Vagina (tissue), 2 donors: ENCODE measurements around the gene PPP1R17.

Experiments
- POLR2AphosphoS5 ChIP-seq, 2 donors: sonication (generic); formaldehyde crosslinking; IDR thresholded peaks; one replicate each; pipeline ENCODE4 v1.9.0; 2017; ENCODE audit warnings: antibody characterized with exemption in 2 of 2, mild to moderate bottlenecking in 2 of 2, low read depth in 1 of 2; ENCODE audit not compliant: insufficient read depth in 1 of 2
- TF ChIP-seq, protein P1 (sequence below), 3 experiments: fragments of 450-650 bp in 2 of 3; fragments of 200-600 bp in 1 of 3; sonication (generic) in 1 of 3; IDR thresholded peaks; one replicate each; pipeline ENCODE4 v1.5.1; 2017 to 2019; ENCODE audit warnings: antibody characterized with exemption in 3 of 3, mild to moderate bottlenecking in 2 of 3, moderate library complexity in 2 of 3

DNA sequence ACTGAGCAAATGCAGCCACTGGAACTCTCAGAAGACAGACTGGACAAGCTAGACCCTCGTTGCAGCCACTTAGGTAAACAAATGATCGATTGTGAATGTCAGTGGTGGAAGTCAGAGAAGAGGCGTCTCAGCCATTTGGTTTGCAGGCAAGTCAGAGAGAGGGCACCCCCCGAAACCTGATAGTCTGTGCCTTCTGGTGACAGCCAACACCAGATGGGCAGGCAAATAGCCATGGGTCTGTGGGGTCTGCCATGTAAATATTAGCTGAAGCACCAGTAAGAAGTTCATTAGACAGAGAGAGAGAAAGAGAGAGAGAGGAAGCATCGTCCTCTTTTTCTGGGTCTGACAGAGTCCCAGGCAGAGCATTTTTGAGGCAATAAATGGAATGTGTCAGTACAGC lies 5.4 kb downstream of the PPP1R17 start:
- TF ChIP-seq, protein P1, sequence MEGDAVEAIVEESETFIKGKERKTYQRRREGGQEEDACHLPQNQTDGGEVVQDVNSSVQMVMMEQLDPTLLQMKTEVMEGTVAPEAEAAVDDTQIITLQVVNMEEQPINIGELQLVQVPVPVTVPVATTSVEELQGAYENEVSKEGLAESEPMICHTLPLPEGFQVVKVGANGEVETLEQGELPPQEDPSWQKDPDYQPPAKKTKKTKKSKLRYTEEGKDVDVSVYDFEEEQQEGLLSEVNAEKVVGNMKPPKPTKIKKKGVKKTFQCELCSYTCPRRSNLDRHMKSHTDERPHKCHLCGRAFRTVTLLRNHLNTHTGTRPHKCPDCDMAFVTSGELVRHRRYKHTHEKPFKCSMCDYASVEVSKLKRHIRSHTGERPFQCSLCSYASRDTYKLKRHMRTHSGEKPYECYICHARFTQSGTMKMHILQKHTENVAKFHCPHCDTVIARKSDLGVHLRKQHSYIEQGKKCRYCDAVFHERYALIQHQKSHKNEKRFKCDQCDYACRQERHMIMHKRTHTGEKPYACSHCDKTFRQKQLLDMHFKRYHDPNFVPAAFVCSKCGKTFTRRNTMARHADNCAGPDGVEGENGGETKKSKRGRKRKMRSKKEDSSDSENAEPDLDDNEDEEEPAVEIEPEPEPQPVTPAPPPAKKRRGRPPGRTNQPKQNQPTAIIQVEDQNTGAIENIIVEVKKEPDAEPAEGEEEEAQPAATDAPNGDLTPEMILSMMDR (IDR thresholded peaks at IDR 0.05), result no peak
- no peak for TF ChIP-seq POLR2AphosphoS5 (IDR thresholded peaks at IDR 0.05; ENCODE audit: insufficient read depth in 1 of 2, low read depth in 1 of 2)
